Measurements from ENCODE around the gene C1orf21.

GRCh38 chr1:184562806-184563205 is 176.0 kb downstream of the C1orf21 start:
- no peak for TF ChIP-seq GATA3 (IDR thresholded peaks at IDR 0.05; ENCODE audit: low read depth, low read length)
- no peak for TF ChIP-seq GATA2 (IDR thresholded peaks at IDR 0.05; ENCODE audit: low read depth, low read length)
